Measurements from ENCODE around the gene CACNA2D3.

DNA sequence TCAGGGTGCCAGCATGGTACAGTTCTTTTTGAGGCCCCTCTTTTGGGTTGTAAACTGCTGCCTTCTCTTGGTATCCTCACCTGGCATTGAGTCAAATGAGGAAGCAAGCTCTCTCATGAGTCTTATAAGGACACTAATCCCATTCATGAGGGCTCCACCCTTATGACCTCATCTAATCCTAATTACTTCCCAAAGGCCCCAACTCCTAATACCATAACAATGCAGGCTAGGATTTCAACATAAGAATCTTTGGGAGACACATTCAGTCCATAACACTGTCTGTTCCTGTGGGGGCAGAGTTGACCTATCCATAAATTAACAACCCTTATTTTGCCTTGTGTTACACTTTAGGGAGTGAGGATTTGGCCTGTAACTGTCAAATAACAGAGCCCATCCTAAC lies 527.2 kb downstream of the CACNA2D3 start:
- TF ChIP-seq, protein P1, sequence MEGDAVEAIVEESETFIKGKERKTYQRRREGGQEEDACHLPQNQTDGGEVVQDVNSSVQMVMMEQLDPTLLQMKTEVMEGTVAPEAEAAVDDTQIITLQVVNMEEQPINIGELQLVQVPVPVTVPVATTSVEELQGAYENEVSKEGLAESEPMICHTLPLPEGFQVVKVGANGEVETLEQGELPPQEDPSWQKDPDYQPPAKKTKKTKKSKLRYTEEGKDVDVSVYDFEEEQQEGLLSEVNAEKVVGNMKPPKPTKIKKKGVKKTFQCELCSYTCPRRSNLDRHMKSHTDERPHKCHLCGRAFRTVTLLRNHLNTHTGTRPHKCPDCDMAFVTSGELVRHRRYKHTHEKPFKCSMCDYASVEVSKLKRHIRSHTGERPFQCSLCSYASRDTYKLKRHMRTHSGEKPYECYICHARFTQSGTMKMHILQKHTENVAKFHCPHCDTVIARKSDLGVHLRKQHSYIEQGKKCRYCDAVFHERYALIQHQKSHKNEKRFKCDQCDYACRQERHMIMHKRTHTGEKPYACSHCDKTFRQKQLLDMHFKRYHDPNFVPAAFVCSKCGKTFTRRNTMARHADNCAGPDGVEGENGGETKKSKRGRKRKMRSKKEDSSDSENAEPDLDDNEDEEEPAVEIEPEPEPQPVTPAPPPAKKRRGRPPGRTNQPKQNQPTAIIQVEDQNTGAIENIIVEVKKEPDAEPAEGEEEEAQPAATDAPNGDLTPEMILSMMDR (conservative IDR thresholded peaks at IDR 0.05; ENCODE audit: low read depth, low read length), result no peak
- TF ChIP-seq EZH2phosphoT487 (IDR thresholded peaks at IDR 0.05; ENCODE audit: borderline replicate concordance, low read length) (no peak), EZH2 (IDR thresholded peaks at IDR 0.05; ENCODE audit: low read length, unreplicated experiment) (no peak)
